Measurements from ENCODE around the gene CCNL2. TPM values are rescaled to one million over a fixed set of nuclear protein-coding genes. Genes with fewer than 3 reads are reported as not detected.
A peak's percentile ranks its signal among the peaks of the same experiment; 100 is the strongest.

Gene CCNL2
- total and polyA plus RNA-seq, 2 of the 13 experiments (the other 11 are each of a cell fraction or from before 2014, with no cell fraction given): 105 to 340 TPM

GRCh38 chr1:1432951-1433803, 34.0 kb upstream of the CCNL2 start (continued):
- no peak for TF ChIP-seq ZUFSP (CRISPR knock-in tag; IDR thresholded peaks at IDR 0.05; ENCODE audit: borderline replicate concordance)
- peak; percentile 73 for TF ChIP-seq ZNF761 (CRISPR knock-in tag; conservative IDR thresholded peaks at IDR 0.05)
- no peak for TF ChIP-seq RFX5 (IDR thresholded peaks at IDR 0.05; ENCODE audit: low read depth, low read length)
- no peak for TF ChIP-seq SP140L (CRISPR knock-in tag; IDR thresholded peaks at IDR 0.05; ENCODE audit: borderline replicate concordance)
- no peak for TF ChIP-seq E2F1 (CRISPR knock-in tag; IDR thresholded peaks at IDR 0.05)
- TF ChIP-seq ZNF501 (CRISPR knock-in tag; IDR thresholded peaks at IDR 0.05): peak; percentile 86
- no peak for TF ChIP-seq ZFP36 (IDR thresholded peaks at IDR 0.05; ENCODE audit: borderline replicate concordance, low read depth, low read length, partially characterized antibody)
- no peak for TF ChIP-seq SIN3B (IDR thresholded peaks at IDR 0.05; ENCODE audit: low read length)
- no peak for TF ChIP-seq CENPX (CRISPR knock-in tag; IDR thresholded peaks at IDR 0.05)
- TF ChIP-seq MIXL1 (CRISPR knock-in tag; IDR thresholded peaks at IDR 0.05): 0 out of 2 replicates have a peak, but pooled peaks have one; percentile 40
- peak; percentile 85 for TF ChIP-seq HNF4A (CRISPR knock-in tag; IDR thresholded peaks at IDR 0.05)
- TF ChIP-seq TEAD3 (CRISPR knock-in tag; optimal IDR thresholded peaks at IDR 0.05; ENCODE audit: borderline replicate concordance): peak; percentile 91
- no peak for TF ChIP-seq ATM (IDR thresholded peaks at IDR 0.05; ENCODE audit: borderline replicate concordance)
- peak; percentile 85; the same call in 1 of the 2 replicates for TF ChIP-seq ZBTB10 (CRISPR knock-in tag; IDR thresholded peaks at IDR 0.05; ENCODE audit: borderline replicate concordance)
- no peak for TF ChIP-seq MTF1 (CRISPR knock-in tag; IDR thresholded peaks at IDR 0.05)
- peak; percentile 65; the same call in 1 of the 2 replicates for TF ChIP-seq YEATS2 (CRISPR knock-in tag; IDR thresholded peaks at IDR 0.05; ENCODE audit: borderline replicate concordance)
- no peak for TF ChIP-seq NFE2L2 (IDR thresholded peaks at IDR 0.05; ENCODE audit: low read length)
- 0 out of 2 replicates have a peak, but pooled peaks have one; percentile 47 for TF ChIP-seq KLF9 (CRISPR knock-in tag; IDR thresholded peaks at IDR 0.05; ENCODE audit: low read depth)
- TF ChIP-seq ELF1 (CRISPR knock-in tag; IDR thresholded peaks at IDR 0.05): peak; percentile 93
- peak; percentile 78; the same call in 1 of the 2 replicates for TF ChIP-seq ZBTB25 (CRISPR knock-in tag; IDR thresholded peaks at IDR 0.05)
- TF ChIP-seq PPARG (CRISPR knock-in tag; conservative IDR thresholded peaks at IDR 0.05): peak; percentile 64; the same call in 1 of the 2 replicates
- TF ChIP-seq ZSCAN29 (CRISPR knock-in tag; conservative IDR thresholded peaks at IDR 0.05): 0 out of 2 replicates have a peak, but pooled peaks have one; percentile 67
- no peak for TF ChIP-seq FOXM1 (CRISPR knock-in tag; IDR thresholded peaks at IDR 0.05)
